ENCODE measurements around the gene CCHCR1. TPM values are rescaled to one million over a fixed set of nuclear protein-coding genes. Genes with fewer than 3 reads are reported as not detected.

CCHCR1 gene
- total and polyA plus RNA-seq, 2 of the 13 experiments (the other 11 are each of a cell fraction or from before 2014, with no cell fraction given) = 14.6 to 28.2 TPM

DNA sequence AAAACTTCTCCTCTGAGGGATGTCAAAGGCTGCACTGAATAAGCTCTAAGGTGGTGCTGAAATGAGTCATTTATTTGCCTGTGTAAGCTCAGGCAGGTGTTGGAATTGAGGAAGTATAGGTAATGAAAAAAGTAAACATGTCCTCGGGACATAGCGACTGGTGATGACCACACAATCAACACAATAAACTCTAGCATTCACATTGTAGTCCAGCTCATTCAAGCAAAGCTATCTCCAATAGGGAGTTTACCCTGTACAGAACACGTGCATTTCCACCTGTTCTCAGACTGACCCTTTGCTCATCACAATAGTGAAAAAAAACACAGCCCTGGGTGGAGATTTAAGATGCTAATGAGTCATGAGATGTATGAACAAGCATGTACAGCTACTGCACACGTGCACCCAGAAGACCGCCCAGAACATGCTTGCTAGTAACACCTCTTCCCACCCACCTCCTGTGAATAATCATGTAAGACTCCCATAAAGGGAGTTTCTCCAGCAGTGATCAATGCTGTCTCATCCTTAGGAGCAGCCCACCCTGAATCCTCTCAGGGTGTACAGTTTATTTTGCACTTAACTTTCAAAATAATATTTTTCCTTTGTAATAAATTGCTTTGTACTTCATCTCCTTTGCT, 45.9 kb upstream of the CCHCR1 start (continued):
- TF ChIP-seq ZNF609 (CRISPR knock-in tag; IDR thresholded peaks at IDR 0.05; ENCODE audit: borderline replicate concordance) = peak; percentile 80; the same call in 1 of the 2 replicates
- TF ChIP-seq, protein P1, sequence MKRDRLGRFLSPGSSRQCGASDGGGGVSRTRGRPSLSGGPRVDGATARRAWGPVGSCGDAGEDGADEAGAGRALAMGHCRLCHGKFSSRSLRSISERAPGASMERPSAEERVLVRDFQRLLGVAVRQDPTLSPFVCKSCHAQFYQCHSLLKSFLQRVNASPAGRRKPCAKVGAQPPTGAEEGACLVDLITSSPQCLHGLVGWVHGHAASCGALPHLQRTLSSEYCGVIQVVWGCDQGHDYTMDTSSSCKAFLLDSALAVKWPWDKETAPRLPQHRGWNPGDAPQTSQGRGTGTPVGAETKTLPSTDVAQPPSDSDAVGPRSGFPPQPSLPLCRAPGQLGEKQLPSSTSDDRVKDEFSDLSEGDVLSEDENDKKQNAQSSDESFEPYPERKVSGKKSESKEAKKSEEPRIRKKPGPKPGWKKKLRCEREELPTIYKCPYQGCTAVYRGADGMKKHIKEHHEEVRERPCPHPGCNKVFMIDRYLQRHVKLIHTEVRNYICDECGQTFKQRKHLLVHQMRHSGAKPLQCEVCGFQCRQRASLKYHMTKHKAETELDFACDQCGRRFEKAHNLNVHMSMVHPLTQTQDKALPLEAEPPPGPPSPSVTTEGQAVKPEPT (CRISPR knock-in tag; IDR thresholded peaks at IDR 0.05; ENCODE audit: low read depth) = no peak
- peak; percentile 98 for TF ChIP-seq TBX3 (IDR thresholded peaks at IDR 0.05; ENCODE audit: borderline replicate concordance)
- no peak for TF ChIP-seq ZNF740 (CRISPR knock-in tag; IDR thresholded peaks at IDR 0.05)
- TF ChIP-seq HNRNPK (IDR thresholded peaks at IDR 0.05; ENCODE audit: low read depth, low read length, poor library complexity, severe bottlenecking) = no peak
- TF ChIP-seq KLF6 (CRISPR knock-in tag; IDR thresholded peaks at IDR 0.05) = 0 out of 2 replicates have a peak, but pooled peaks have one; percentile 16
- no peak for TF ChIP-seq ZFYVE20 (CRISPR knock-in tag; IDR thresholded peaks at IDR 0.05; ENCODE audit: borderline replicate concordance, low read depth)
- TF ChIP-seq TBX2 (CRISPR knock-in tag; IDR thresholded peaks at IDR 0.05; ENCODE audit: borderline replicate concordance) = peak; percentile 89
- TF ChIP-seq ZNF282 (IDR thresholded peaks at IDR 0.05; ENCODE audit: partially characterized antibody) = no peak
- TF ChIP-seq ZFP36L1 (CRISPR knock-in tag; IDR thresholded peaks at IDR 0.05) = peak; percentile 66; the same call in 1 of the 2 replicates
- TF ChIP-seq ZNF383 (CRISPR knock-in tag; IDR thresholded peaks at IDR 0.05; ENCODE audit: borderline replicate concordance) = no peak
- TF ChIP-seq ZNF101 (CRISPR knock-in tag; IDR thresholded peaks at IDR 0.05; ENCODE audit: borderline replicate concordance, low read depth) = no peak
- TF ChIP-seq HNRNPLL (IDR thresholded peaks at IDR 0.05; ENCODE audit: low read depth, low read length, poor library complexity, severe bottlenecking) = no peak
- TF ChIP-seq ZNF335 (CRISPR knock-in tag; IDR thresholded peaks at IDR 0.05) = peak; percentile 77; the same call in 1 of the 2 replicates
- 0 out of 2 replicates have a peak, but pooled peaks have one; percentile 67 for TF ChIP-seq HHEX (CRISPR knock-in tag; IDR thresholded peaks at IDR 0.05)
- 0 out of 2 replicates have a peak, but pooled peaks have one; percentile 28 for TF ChIP-seq ZNF761 (CRISPR knock-in tag; conservative IDR thresholded peaks at IDR 0.05)
- TF ChIP-seq SNRNP70 (IDR thresholded peaks at IDR 0.05; ENCODE audit: low read depth, low read length) = no peak
- TF ChIP-seq JUNB (CRISPR knock-in tag; IDR thresholded peaks at IDR 0.05; ENCODE audit: borderline replicate concordance) = peak; percentile 76
- TF ChIP-seq ZNF850 (CRISPR knock-in tag; conservative IDR thresholded peaks at IDR 0.05) = no peak
- 0 out of 2 replicates have a peak, but pooled peaks have one; percentile 28 for TF ChIP-seq ZNF792 (CRISPR knock-in tag; IDR thresholded peaks at IDR 0.05)
- TF ChIP-seq ARNTL (CRISPR knock-in tag; IDR thresholded peaks at IDR 0.05) = peak; percentile 47; the same call in 1 of the 2 replicates
- peak; percentile 49; the same call in 1 of the 2 replicates for TF ChIP-seq NFKBIZ (CRISPR knock-in tag; IDR thresholded peaks at IDR 0.05)
- TF ChIP-seq FOXK2 (IDR thresholded peaks at IDR 0.05) = peak; percentile 70; the same call in 1 of the 2 replicates
- peak; percentile 69; the same call in 1 of the 2 replicates for TF ChIP-seq HMG20B (CRISPR knock-in tag; conservative IDR thresholded peaks at IDR 0.05)

Measured in HepG2 (cell line).